ENCODE data around the gene JARID2. TPM values are rescaled to one million over a fixed set of nuclear protein-coding genes. Genes with fewer than 3 reads are reported as not detected.

The JARID2 gene
- total RNA-seq, 2 donors from 2014 or later: 8.3 to 12.8 TPM

DNA sequence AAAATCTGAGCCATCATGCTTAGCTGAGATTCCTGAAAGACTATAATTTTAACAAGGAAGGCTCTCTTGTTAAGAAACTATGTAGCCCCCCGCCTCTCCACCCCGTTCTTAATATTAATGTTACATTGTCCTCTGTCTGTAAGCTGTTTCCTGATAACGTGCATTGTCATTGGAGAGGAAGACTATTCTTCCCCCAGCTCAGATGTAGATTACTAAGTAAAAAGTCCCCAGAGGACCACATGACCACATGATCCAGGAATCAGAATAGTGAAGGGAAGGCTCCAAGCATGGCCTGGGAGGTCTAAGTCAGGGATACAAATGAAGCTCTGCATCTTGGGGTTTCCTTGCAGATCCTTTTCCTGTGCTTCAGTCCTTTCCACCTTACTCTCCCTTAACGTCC lies 106.4 kb downstream of the JARID2 start:
- no peak for ATAC-seq (ENCODE audit: insufficient number of reproducible peaks, low FRiP score, low read depth)

GRCh38 chr6:15352845-15353244 lies 107.0 kb downstream of the JARID2 start:
- TF ChIP-seq, protein P1, sequence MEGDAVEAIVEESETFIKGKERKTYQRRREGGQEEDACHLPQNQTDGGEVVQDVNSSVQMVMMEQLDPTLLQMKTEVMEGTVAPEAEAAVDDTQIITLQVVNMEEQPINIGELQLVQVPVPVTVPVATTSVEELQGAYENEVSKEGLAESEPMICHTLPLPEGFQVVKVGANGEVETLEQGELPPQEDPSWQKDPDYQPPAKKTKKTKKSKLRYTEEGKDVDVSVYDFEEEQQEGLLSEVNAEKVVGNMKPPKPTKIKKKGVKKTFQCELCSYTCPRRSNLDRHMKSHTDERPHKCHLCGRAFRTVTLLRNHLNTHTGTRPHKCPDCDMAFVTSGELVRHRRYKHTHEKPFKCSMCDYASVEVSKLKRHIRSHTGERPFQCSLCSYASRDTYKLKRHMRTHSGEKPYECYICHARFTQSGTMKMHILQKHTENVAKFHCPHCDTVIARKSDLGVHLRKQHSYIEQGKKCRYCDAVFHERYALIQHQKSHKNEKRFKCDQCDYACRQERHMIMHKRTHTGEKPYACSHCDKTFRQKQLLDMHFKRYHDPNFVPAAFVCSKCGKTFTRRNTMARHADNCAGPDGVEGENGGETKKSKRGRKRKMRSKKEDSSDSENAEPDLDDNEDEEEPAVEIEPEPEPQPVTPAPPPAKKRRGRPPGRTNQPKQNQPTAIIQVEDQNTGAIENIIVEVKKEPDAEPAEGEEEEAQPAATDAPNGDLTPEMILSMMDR (IDR thresholded peaks at IDR 0.05): no peak
- Histone ChIP-seq H3K4me1 (ENCODE audit: control insufficient read depth in 1 of 2, low read depth in 2 of 2) (peaks cover 10 to 27% of the 10 kb centered on the region in 2 donors), H3K9me3 (no peaks in the 10 kb centered on the region), H3K27me3 (replicated peaks; ENCODE audit: insufficient read depth) (no peaks in the 10 kb centered on the region), H3K27ac (no peak overlapping the region), H3K36me3 (no peaks in the 10 kb centered on the region), H3K4me3 (no peak overlapping the region)
- ATAC-seq (ENCODE audit: insufficient number of reproducible peaks, low FRiP score, low read depth): no peak
- DNase-seq (ENCODE audit: low spot score): no peak

More for the DNA sequence above, 106.4 kb downstream of the JARID2 start:
- Histone ChIP-seq H3K4me1 (ENCODE audit: control insufficient read depth in 1 of 2, low read depth in 2 of 2) (peaks cover 10 to 27% of the 10 kb centered on the region in 2 donors), H3K4me3 (no peak overlapping the region), H3K36me3 (no peaks in the 10 kb centered on the region), H3K27me3 (replicated peaks; ENCODE audit: insufficient read depth) (no peaks in the 10 kb centered on the region), H3K27ac (no peak overlapping the region), H3K9me3 (no peaks in the 10 kb centered on the region)
- TF ChIP-seq, protein P1 (IDR thresholded peaks at IDR 0.05): no peak
- DNase-seq (ENCODE audit: low spot score): no peak

GRCh38 chr6:15355683-15356099 lies 109.8 kb downstream of the JARID2 start:
- no peaks in the 10 kb centered on the region for H3K9me3 ChIP-seq
- no peaks in the 10 kb centered on the region for H3K36me3 ChIP-seq
- DNase-seq (ENCODE audit: low spot score) (no peak), ATAC-seq (ENCODE audit: insufficient number of reproducible peaks, low FRiP score, low read depth) (no peak)
- H3K27me3 ChIP-seq (replicated peaks; ENCODE audit: insufficient read depth): no peaks in the 10 kb centered on the region
- H3K4me1 ChIP-seq (ENCODE audit: control insufficient read depth in 1 of 2, low read depth in 2 of 2): peaks cover 10 to 20% of the 10 kb centered on the region in 2 donors
- TF ChIP-seq, protein P1 (IDR thresholded peaks at IDR 0.05): no peak
- H3K4me3 ChIP-seq: no peak overlapping the region
- H3K27ac ChIP-seq: no peak overlapping the region

- H3K36me3 ChIP-seq: no peaks in the 10 kb centered on the region
- H3K9me3 ChIP-seq: no peaks in the 10 kb centered on the region
- TF ChIP-seq, protein P1 (IDR thresholded peaks at IDR 0.05): no peak
- no peak overlapping the region for H3K4me3 ChIP-seq
- H3K27ac ChIP-seq: no peak overlapping the region
- ATAC-seq (ENCODE audit: insufficient number of reproducible peaks, low FRiP score, low read depth) (no peak), DNase-seq (ENCODE audit: low spot score) (no peak)
- no peaks in the 10 kb centered on the region for H3K27me3 ChIP-seq (replicated peaks; ENCODE audit: insufficient read depth)
- peaks cover 6 to 18% of the 10 kb centered on the region in 2 donors for H3K4me1 ChIP-seq (ENCODE audit: control insufficient read depth in 1 of 2, low read depth in 2 of 2)
These were observed 110.3 kb downstream of the JARID2 start for GRCh38 chr6:15356179-15356578.

DNA sequence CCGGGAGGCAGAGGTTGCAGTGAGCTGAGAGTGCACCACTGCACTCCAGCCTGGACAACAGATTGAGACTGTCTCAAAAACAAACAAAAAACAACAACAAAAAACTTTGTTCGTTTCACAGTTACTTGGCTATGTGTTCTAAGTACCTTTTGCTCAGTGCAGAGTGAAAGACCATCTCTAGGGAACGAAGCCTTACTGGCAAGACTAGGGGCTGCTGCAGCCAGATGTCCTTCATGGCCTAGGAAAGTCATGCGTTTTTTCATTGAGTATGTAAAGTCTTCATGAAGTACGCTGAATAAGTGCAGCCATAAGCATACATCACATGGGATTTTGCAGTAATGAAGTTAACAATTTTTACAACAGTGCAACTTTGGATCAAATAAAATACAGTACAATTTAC lies 111.1 kb downstream of the JARID2 start:
- TF ChIP-seq, protein P1 (IDR thresholded peaks at IDR 0.05): no peak
- no peak for ATAC-seq (ENCODE audit: insufficient number of reproducible peaks, low FRiP score, low read depth)

More for the DNA sequence above, 111.1 kb downstream of the JARID2 start:
- Histone ChIP-seq H3K9me3 (no peaks in the 10 kb centered on the region), H3K27me3 (replicated peaks; ENCODE audit: insufficient read depth) (no peaks in the 10 kb centered on the region), H3K4me1 (ENCODE audit: control insufficient read depth in 1 of 2, low read depth in 2 of 2) (peaks cover 4 to 10% of the 10 kb centered on the region in 2 donors), H3K27ac (no peak overlapping the region), H3K4me3 (no peak overlapping the region), H3K36me3 (no peaks in the 10 kb centered on the region)
- DNase-seq (ENCODE audit: low spot score): no peak

Data from thoracic aorta (tissue), 2 donors.